Aorta (tissue), 5 donors: Measurements from ENCODE around the gene TRIM37. TPM values are rescaled to one million over a fixed set of nuclear protein-coding genes. Genes with fewer than 3 reads are reported as not detected.

ENCODE experiments used
- ATAC-seq: fragments of 200-7000 bp; cut with Tn5 transposase; one replicate; pipeline ENCODE4 v1.9.1; 2022; ENCODE audit warnings: moderate library complexity; ENCODE audit not compliant: low FRiP score
- DNase-seq, 2 donors: peaks; one replicate each; pipeline ENCODE4 v3.0.0-alpha.2; 2020
- H3K27ac ChIP-seq, 2 donors: one replicate each; pipeline ENCODE4 v1.5.1; 2013; ENCODE audit warnings: low read length in 2 of 2, mild to moderate bottlenecking in 2 of 2, moderate library complexity in 2 of 2, control low read depth in 1 of 2, inconsistent platforms in 1 of 2, low read depth in 1 of 2
- H3K27me3 ChIP-seq, 2 donors: one replicate each; pipeline ENCODE4 v1.6.1; 2013; ENCODE audit warnings: control low read depth in 1 of 2, low read length in 1 of 2, mild to moderate bottlenecking in 1 of 2, moderate library complexity in 1 of 2; ENCODE audit not compliant: insufficient read depth in 2 of 2, control insufficient read depth in 1 of 2
- H3K36me3 ChIP-seq, 2 donors: one replicate each; pipeline ENCODE4 v1.6.1; 2013; ENCODE audit warnings: control low read depth in 1 of 2, low read length in 1 of 2, mild to moderate bottlenecking in 1 of 2; ENCODE audit not compliant: insufficient read depth in 2 of 2, control insufficient read depth in 1 of 2
- H3K4me1 ChIP-seq, 2 donors: one replicate each; pipeline ENCODE4 v1.6.1; 2013; ENCODE audit warnings: low read length in 2 of 2, control low read depth in 1 of 2, mild to moderate bottlenecking in 1 of 2, moderate library complexity in 1 of 2; ENCODE audit not compliant: insufficient read depth in 2 of 2, control insufficient read depth in 1 of 2
- H3K4me3 ChIP-seq, 2 donors: one replicate each; pipeline ENCODE4 v1.5.1; 2013; ENCODE audit warnings: low read length in 2 of 2, control low read depth in 1 of 2, mild to moderate bottlenecking in 1 of 2
- H3K9me3 ChIP-seq: one replicate; pipeline ENCODE4 v1.6.1; 2013; ENCODE audit warnings: mild to moderate bottlenecking, low read length; ENCODE audit not compliant: control insufficient read depth
- WGBS, 2 donors: extraction: QIAGEN DNeasy Blood & Tissue Kit; methylation state at CpG; one replicate each; pipeline ENCODE4 v1.1.7; 2013; 5-methylcytosine and 5-hydroxymethylcytosine counted together
- intact Hi-C, 2 donors: fragments of 100-400 bp; cut with DNase I; formaldehyde crosslinking; loops; one replicate each; pipeline versions ENCODE4 v1.14.2 to v1.15.0; 2022
- polyA plus RNA-seq, 2 donors: library from polyadenylated mRNA; stranded (reverse); fragments of 200-250 nt; gene quantifications; one replicate each; pipeline ENCODE4 v1.2.3, GENCODE V29; 2013
- total RNA-seq, 2 donors: library from RNA; stranded (reverse); fragmentation: NEBNext Ultra II Directional; extraction: Animal tissue kit (Norgen Biotek cat#: 25700); gene quantifications; one replicate each; pipeline ENCODE4 v1.2.1, GENCODE V29; 2021
- donor health status: healthy with polysubstance abuse.
- donor health status: Bipolar disorder and iron deficiency.
- donor health status: DM: no; HTN: no; CAD: no.
- donor health status: DM: no; HTN: no; CAD: no.
- donor health status: DM: yes; HTN: yes; CAD: no.

Gene TRIM37
- total and polyA plus RNA-seq, 4 donors, result 7.9 to 23.8 (median 14.2) TPM

- intact Hi-C loops, result no loop called here
- Histone ChIP-seq H3K36me3 (peaks cover 0 to 1% of the 10 kb centered on the region in 2 donors), H3K27me3 (no peaks in the 10 kb centered on the region), H3K4me3 (no peak overlapping the region), H3K27ac (no peak overlapping the region), H3K9me3 (no peaks in the 10 kb centered on the region), H3K4me1 (no peaks in the 10 kb centered on the region)
- no peak for DNase-seq
- ATAC-seq, result no peak
- 85 to 89% methylated on average over 4 of the region's 4 CpGs for WGBS, 2 donors
Measured at GRCh38 chr17:58998871-58999270, 107.8 kb downstream of the TRIM37 start.

- H3K9me3 ChIP-seq, result no peaks in the 10 kb centered on the region
- no peaks in the 10 kb centered on the region for H3K27me3 ChIP-seq
- 65 to 70% methylated on average over 7 of the region's 7 CpGs for WGBS, 2 donors
- H3K4me1 ChIP-seq, result no peaks in the 10 kb centered on the region
- H3K36me3 ChIP-seq, result peaks cover 0 to 1% of the 10 kb centered on the region in 2 donors
- H3K27ac ChIP-seq, result peak overlapping the region in 1 of 2 donors; percentile 14
- H3K4me3 ChIP-seq, result no peak overlapping the region
- DNase-seq (no peak), ATAC-seq (no peak)
- intact Hi-C loops, result no loop called here
Measured at GRCh38 chr17:58997756-58998553, 108.7 kb downstream of the TRIM37 start.

GRCh38 chr17:58996968-58997367 is 109.7 kb downstream of the TRIM37 start:
- Histone ChIP-seq H3K27me3 (no peaks in the 10 kb centered on the region), H3K4me3 (no peak overlapping the region), H3K36me3 (peaks cover 0 to 1% of the 10 kb centered on the region in 2 donors), H3K9me3 (no peaks in the 10 kb centered on the region), H3K27ac (no peak overlapping the region), H3K4me1 (no peaks in the 10 kb centered on the region)
- 87 to 88% methylated on average over 4 of the region's 4 CpGs for WGBS, 2 donors
- intact Hi-C loops, result no loop called here
- ATAC-seq, result no peak
- DNase-seq, result no peak

- ATAC-seq, result no peak
- no peak for DNase-seq
- peaks cover 0 to 1% of the 10 kb centered on the region in 2 donors for H3K36me3 ChIP-seq
- H3K4me3 ChIP-seq, result no peak overlapping the region
- no peaks in the 10 kb centered on the region for H3K9me3 ChIP-seq
- peak overlapping the region in 1 of 2 donors; percentile 10 for H3K27ac ChIP-seq
- H3K4me1 ChIP-seq, result no peaks in the 10 kb centered on the region
- intact Hi-C loops, result no loop called here
- WGBS, 2 donors, result 94 to 95% methylated on average over 7 of the region's 7 CpGs
- no peaks in the 10 kb centered on the region for H3K27me3 ChIP-seq
Measured at GRCh38 chr17:58995247-58995940, 111.3 kb downstream of the TRIM37 start.

GRCh38 chr17:58993311-58993710 is 113.4 kb downstream of the TRIM37 start:
- no peak for ATAC-seq
- 71 to 73% methylated on average over 5 of the region's 5 CpGs for WGBS, 2 donors
- intact Hi-C loops, result no loop called here

GRCh38 chr17:58991718-58992331 is 114.9 kb downstream of the TRIM37 start:
- Histone ChIP-seq H3K36me3 (no peaks in the 10 kb centered on the region), H3K27ac (no peak overlapping the region), H3K27me3 (no peaks in the 10 kb centered on the region), H3K9me3 (no peaks in the 10 kb centered on the region), H3K4me3 (no peak overlapping the region), H3K4me1 (no peaks in the 10 kb centered on the region)
- DNase-seq, result no peak
- 88 to 90% methylated on average over 4 of the region's 4 CpGs for WGBS, 2 donors
- intact Hi-C loops, result no loop called here
- ATAC-seq, result no peak

More at GRCh38 chr17:58993311-58993710, 113.4 kb downstream of the TRIM37 start:
- no peaks in the 10 kb centered on the region for H3K36me3 ChIP-seq
- no peak for DNase-seq
- no peak overlapping the region for H3K27ac ChIP-seq
- H3K27me3 ChIP-seq, result no peaks in the 10 kb centered on the region
- H3K4me3 ChIP-seq, result no peak overlapping the region
- no peaks in the 10 kb centered on the region for H3K9me3 ChIP-seq
- no peaks in the 10 kb centered on the region for H3K4me1 ChIP-seq

GRCh38 chr17:58989629-58990028 is 117.1 kb downstream of the TRIM37 start:
- Histone ChIP-seq H3K27me3 (no peaks in the 10 kb centered on the region), H3K27ac (no peak overlapping the region), H3K4me3 (no peak overlapping the region), H3K9me3 (no peaks in the 10 kb centered on the region), H3K4me1 (no peaks in the 10 kb centered on the region), H3K36me3 (no peaks in the 10 kb centered on the region)
- intact Hi-C loops, result no loop called here
- WGBS, 2 donors, result 48 to 70% methylated on average over 2 of the region's 2 CpGs
- DNase-seq, result no peak
- ATAC-seq, result no peak

- DNase-seq, result no peak
- no peak overlapping the region for H3K4me3 ChIP-seq
- intact Hi-C loops, result no loop called here
- no peak for ATAC-seq
- no peaks in the 10 kb centered on the region for H3K9me3 ChIP-seq
- WGBS, 2 donors, result 94 to 99% methylated on average over 6 of the region's 6 CpGs
- no peaks in the 10 kb centered on the region for H3K4me1 ChIP-seq
- H3K27me3 ChIP-seq, result no peaks in the 10 kb centered on the region
- no peaks in the 10 kb centered on the region for H3K36me3 ChIP-seq
- H3K27ac ChIP-seq, result no peak overlapping the region
Measured at GRCh38 chr17:58985971-58986370, 120.7 kb downstream of the TRIM37 start.
